Adipocyte (in vitro differentiated cells): ENCODE data around the gene NAIP.
"Not testable (repeated sequence)": the region's sequence is repeated elsewhere in the genome, so short reads cannot be mapped to it uniquely, and the experiment has no call there.

Experiments used
- DNase-seq: peaks from one replicate; pipeline ENCODE4 v3.0.0-alpha.2; 2015; ENCODE audit warnings: low read depth
- H3K27me3 ChIP-seq: replicated peaks from 2 replicates; pipeline ENCODE4 v1.7.0; 2013; ENCODE audit warnings: mild to moderate bottlenecking, low read length, moderate library complexity; ENCODE audit not compliant: control insufficient read depth, insufficient read depth
- H3K36me3 ChIP-seq: 2 replicates; pipeline ENCODE4 v1.7.0; 2013; ENCODE audit warnings: low read length, mild to moderate bottlenecking, moderate library complexity; ENCODE audit not compliant: control insufficient read depth, insufficient read depth, severe bottlenecking
- H3K4me1 ChIP-seq: 2 replicates; pipeline ENCODE4 v1.7.0; 2013; ENCODE audit warnings: mild to moderate bottlenecking, low read length, moderate library complexity; ENCODE audit not compliant: control insufficient read depth, insufficient read depth
- H3K4me3 ChIP-seq: 2 replicates; pipeline ENCODE4 v1.7.0; 2013; ENCODE audit warnings: mild to moderate bottlenecking, low read length, moderate library complexity
- H3K9ac ChIP-seq: 2 replicates; pipeline ENCODE4 v1.7.0; 2013; ENCODE audit warnings: mild to moderate bottlenecking, low read length, moderate library complexity
- H3K9me3 ChIP-seq: 2 replicates; pipeline ENCODE4 v1.7.0; 2013; ENCODE audit warnings: mild to moderate bottlenecking, low read length, moderate library complexity; ENCODE audit not compliant: control insufficient read depth

NAIP gene

DNA sequence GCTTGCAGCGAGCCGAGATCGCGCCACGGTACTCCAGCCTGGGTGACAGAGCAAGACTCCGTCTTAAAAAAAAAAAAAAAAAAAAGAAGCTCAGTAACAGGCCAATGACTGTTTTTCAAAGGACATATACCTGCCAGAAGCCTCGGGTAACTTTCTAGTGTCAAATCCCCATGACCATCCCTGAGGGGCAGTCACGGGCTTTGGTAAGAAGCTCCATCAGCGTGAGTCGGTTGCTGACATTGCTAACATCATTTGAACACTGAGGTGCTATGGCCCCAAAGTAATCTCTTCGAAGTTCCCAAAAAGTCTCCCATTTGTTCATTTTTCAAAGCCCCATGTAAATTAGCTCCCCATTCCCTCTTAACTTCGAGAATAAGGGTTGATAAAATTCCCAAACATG lies 11.6 kb downstream of the NAIP start:
- H3K27me3 ChIP-seq: no peaks in the 10 kb centered on the region
- no peaks in the 10 kb centered on the region for H3K36me3 ChIP-seq
- no peak overlapping the region for H3K9ac ChIP-seq
- DNase-seq: no peak
- H3K4me3 ChIP-seq: no peak overlapping the region
- H3K4me1 ChIP-seq: no peaks in the 10 kb centered on the region
- H3K9me3 ChIP-seq: no peaks in the 10 kb centered on the region

DNA sequence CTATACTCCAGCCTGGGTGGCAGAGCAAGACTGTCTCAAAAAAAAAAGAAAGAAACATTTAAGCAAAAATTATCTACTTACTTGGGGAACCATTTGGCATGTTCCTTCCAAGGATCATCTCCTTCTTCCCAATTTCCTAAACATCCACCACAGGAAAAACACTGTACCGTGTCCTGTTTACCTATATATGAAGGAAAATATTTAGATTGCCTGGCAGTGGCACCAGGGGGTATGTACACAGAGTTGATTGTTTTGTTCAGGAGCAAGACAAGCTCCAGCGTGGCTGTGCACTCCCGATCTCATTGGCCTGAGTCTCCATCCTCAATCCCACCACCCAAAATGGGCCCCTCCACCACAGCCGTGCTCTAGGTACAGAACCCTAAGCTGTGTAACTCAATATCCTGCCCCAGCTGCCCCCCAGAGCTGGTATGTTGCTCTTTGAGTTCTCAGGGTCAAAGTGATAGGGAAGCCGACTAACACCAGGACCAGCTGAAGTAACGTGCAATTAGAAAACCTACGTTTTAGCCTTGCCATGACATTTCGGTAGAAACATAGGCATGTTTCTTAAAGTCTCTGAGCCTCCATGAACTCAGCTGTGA lies 13.8 kb downstream of the NAIP start:
- H3K27me3 ChIP-seq: no peaks in the 10 kb centered on the region
- DNase-seq: no peak
- no peaks in the 10 kb centered on the region for H3K9me3 ChIP-seq
- no peaks in the 10 kb centered on the region for H3K36me3 ChIP-seq
- no peaks in the 10 kb centered on the region for H3K4me1 ChIP-seq
- H3K4me3 ChIP-seq: no peak overlapping the region
- no peak overlapping the region for H3K9ac ChIP-seq

GRCh38 chr5:71006983-71007382 lies 18.2 kb downstream of the NAIP start:
- H3K4me1 ChIP-seq, H3K9ac ChIP-seq, H3K27me3 ChIP-seq, H3K9me3 ChIP-seq, H3K36me3 ChIP-seq, DNase-seq, H3K4me3 ChIP-seq: not testable (repeated sequence)

- H3K36me3 ChIP-seq, H3K4me1 ChIP-seq, DNase-seq, H3K4me3 ChIP-seq, H3K9ac ChIP-seq, H3K9me3 ChIP-seq, H3K27me3 ChIP-seq: not testable (repeated sequence)
These were observed 40.3 kb downstream of the NAIP start for GRCh38 chr5:70984882-70985281.

GRCh38 chr5:70967220-70967619 lies 57.9 kb downstream of the NAIP start:
- H3K4me1 ChIP-seq, H3K4me3 ChIP-seq: not testable (repeated sequence)

GRCh38 chr5:70964531-70964930 lies 60.6 kb downstream of the NAIP start:
- H3K9me3 ChIP-seq, H3K4me3 ChIP-seq, H3K27me3 ChIP-seq, H3K9ac ChIP-seq, DNase-seq, H3K36me3 ChIP-seq, H3K4me1 ChIP-seq: not testable (repeated sequence)

More at GRCh38 chr5:70967220-70967619, 57.9 kb downstream of the NAIP start:
- H3K27me3 ChIP-seq, H3K9me3 ChIP-seq, H3K9ac ChIP-seq, DNase-seq, H3K36me3 ChIP-seq: not testable (repeated sequence)

- H3K27me3 ChIP-seq, H3K9me3 ChIP-seq, H3K9ac ChIP-seq, H3K4me3 ChIP-seq, DNase-seq, H3K36me3 ChIP-seq, H3K4me1 ChIP-seq: not testable (repeated sequence)
These were observed 72.1 kb downstream of the NAIP start for GRCh38 chr5:70953068-70953467.

DNA sequence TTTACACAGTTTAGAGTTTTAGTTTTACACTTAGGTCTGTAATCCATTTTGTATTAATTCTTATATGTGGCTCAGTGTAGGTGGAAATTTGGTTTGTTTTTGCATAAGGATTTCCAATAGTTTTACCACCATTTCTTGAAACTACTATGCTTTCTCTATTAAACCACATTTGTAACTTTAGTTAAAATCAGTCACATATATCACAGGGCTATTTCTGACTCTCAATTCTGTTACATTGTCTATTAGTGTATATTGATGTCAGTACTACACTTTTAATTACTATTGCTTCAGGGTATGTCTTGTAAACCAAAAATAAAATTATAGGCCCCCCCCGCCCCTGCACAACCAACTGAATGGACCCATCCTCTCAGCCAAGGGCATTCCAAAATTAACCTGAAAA lies 92.6 kb downstream of the NAIP start:
- not testable (repeated sequence) for DNase-seq, H3K4me1 ChIP-seq, H3K9ac ChIP-seq

DNA sequence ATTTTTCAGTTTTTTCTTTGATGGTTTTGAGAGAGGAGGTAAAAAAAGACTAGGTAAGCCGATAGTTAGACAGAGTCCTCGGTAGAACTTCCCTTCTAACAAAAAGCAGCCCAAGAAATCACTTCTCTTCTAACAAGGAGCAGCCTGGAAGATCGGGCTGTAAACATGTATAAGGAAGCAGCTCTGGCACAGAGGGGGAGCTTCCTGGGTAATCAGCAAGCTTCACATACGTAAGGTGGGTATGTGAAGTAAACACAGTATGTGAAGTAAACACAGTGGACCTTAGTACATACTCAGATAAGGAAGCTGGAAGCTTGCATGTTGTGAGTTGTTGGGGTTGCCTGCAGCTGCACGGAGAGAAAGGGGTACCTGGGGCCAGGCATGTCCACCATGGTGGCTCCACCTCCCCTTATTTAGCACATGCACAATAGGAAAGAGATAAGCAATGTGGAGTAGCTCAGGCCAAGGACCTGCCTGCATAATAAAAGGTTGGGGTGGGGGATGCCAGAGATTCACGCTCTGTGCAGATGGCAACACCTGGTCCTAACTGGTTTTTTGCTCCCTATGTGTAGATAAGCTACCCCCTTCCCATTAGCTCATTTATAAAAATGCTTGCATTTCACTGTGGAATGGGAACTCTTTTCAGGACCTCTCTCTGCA lies 93.3 kb downstream of the NAIP start:
- not testable (repeated sequence) for H3K4me1 ChIP-seq, H3K9me3 ChIP-seq, H3K27me3 ChIP-seq, H3K4me3 ChIP-seq, H3K9ac ChIP-seq, H3K36me3 ChIP-seq, DNase-seq

More for the DNA sequence above, 92.6 kb downstream of the NAIP start:
- H3K9me3 ChIP-seq, H3K27me3 ChIP-seq, H3K36me3 ChIP-seq, H3K4me3 ChIP-seq: not testable (repeated sequence)

DNA sequence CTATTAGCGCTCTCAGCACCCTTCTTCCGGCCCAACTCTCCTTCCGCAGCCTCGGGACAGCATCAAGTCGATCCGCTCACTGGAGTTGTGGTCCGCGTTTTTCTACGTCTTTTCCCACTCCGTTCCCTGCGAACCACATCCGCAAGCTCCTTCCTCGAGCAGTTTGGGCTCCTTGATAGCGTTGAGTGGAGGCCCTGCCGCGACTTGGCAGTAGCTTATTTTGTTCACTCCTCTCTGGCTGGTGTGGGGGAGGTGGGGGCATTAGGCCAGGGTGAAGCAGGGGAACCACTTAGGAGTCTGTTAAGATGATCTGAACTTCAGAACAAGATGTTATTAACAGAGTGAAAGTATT lies 100.0 kb downstream of the NAIP start:
- H3K27me3 ChIP-seq, H3K36me3 ChIP-seq, H3K4me1 ChIP-seq, H3K4me3 ChIP-seq, H3K9me3 ChIP-seq, DNase-seq, H3K9ac ChIP-seq: not testable (repeated sequence)
